Mucosa of stomach (tissue), 1 donor: ENCODE results near the gene GPATCH8.
"Not testable (repeated sequence)": the region's sequence is repeated elsewhere in the genome, so short reads cannot be mapped to it uniquely, and the experiment has no call there.

Experiments used
- H3K27me3 ChIP-seq: one replicate; pipeline ENCODE4 v1.7.0; 2013; ENCODE audit warnings: mild to moderate bottlenecking, low read length; ENCODE audit not compliant: control insufficient read depth, insufficient read depth
- H3K36me3 ChIP-seq: one replicate; pipeline ENCODE4 v1.7.0; 2013; ENCODE audit warnings: low read length; ENCODE audit not compliant: control insufficient read depth, insufficient read depth
- H3K4me1 ChIP-seq: one replicate; pipeline ENCODE4 v1.7.0; 2013; ENCODE audit warnings: mild to moderate bottlenecking, low read length; ENCODE audit not compliant: control insufficient read depth, insufficient read depth
- H3K4me3 ChIP-seq: one replicate; pipeline ENCODE4 v1.7.0; 2013; ENCODE audit warnings: low read length
- H3K9ac ChIP-seq: one replicate; pipeline ENCODE4 v1.7.0; 2013; ENCODE audit warnings: mild to moderate bottlenecking, low read length, moderate library complexity
- H3K9me3 ChIP-seq: one replicate; pipeline ENCODE4 v1.7.0; 2013; ENCODE audit warnings: mild to moderate bottlenecking, low read length, moderate library complexity; ENCODE audit not compliant: control insufficient read depth
- donor health status: Pancreatic carcinoma.

The GPATCH8 gene

GRCh38 chr17:44374306-44375195 lies 128.7 kb downstream of the GPATCH8 start:
- no peak overlapping the region for H3K4me3 ChIP-seq
- peaks cover 7% of the 10 kb centered on the region for H3K27me3 ChIP-seq
- H3K9me3 ChIP-seq, result no peaks in the 10 kb centered on the region
- H3K4me1 ChIP-seq, result no peaks in the 10 kb centered on the region
- peak overlapping the region; percentile 25 for H3K9ac ChIP-seq
- H3K36me3 ChIP-seq, result no peaks in the 10 kb centered on the region

- Histone ChIP-seq H3K36me3 (no peaks in the 10 kb centered on the region), H3K27me3 (peaks cover 9% of the 10 kb centered on the region), H3K4me1 (no peaks in the 10 kb centered on the region), H3K9ac (no peak overlapping the region), H3K4me3 (no peak overlapping the region), H3K9me3 (no peaks in the 10 kb centered on the region)
Observed at GRCh38 chr17:44372036-44372435, 131.2 kb downstream of the GPATCH8 start.

- not testable (repeated sequence) for H3K36me3 ChIP-seq, H3K4me1 ChIP-seq, H3K9ac ChIP-seq, H3K9me3 ChIP-seq, H3K4me3 ChIP-seq
- peaks cover 12% of the 10 kb centered on the region for H3K27me3 ChIP-seq
Observed at GRCh38 chr17:44369414-44370023, 133.7 kb downstream of the GPATCH8 start.

GRCh38 chr17:44368391-44369243 lies 134.6 kb downstream of the GPATCH8 start:
- not testable (repeated sequence) for H3K4me3 ChIP-seq, H3K27me3 ChIP-seq, H3K36me3 ChIP-seq, H3K9me3 ChIP-seq, H3K4me1 ChIP-seq, H3K9ac ChIP-seq

GRCh38 chr17:44367231-44367979 lies 135.8 kb downstream of the GPATCH8 start:
- Histone ChIP-seq H3K9ac (no peak overlapping the region), H3K9me3 (no peaks in the 10 kb centered on the region), H3K4me3 (no peak overlapping the region), H3K27me3 (peaks cover 19% of the 10 kb centered on the region), H3K36me3 (no peaks in the 10 kb centered on the region), H3K4me1 (no peaks in the 10 kb centered on the region)

- peaks cover 32% of the 10 kb centered on the region for H3K27me3 ChIP-seq
- H3K4me3 ChIP-seq, result not testable (repeated sequence)
Observed at GRCh38 chr17:44365051-44365450, 138.2 kb downstream of the GPATCH8 start.

GRCh38 chr17:44363613-44364159 lies 139.5 kb downstream of the GPATCH8 start, which contains the start of gene FAM171A2:
Gene FAM171A2, minus strand, starts transcription at chr17:44363853. Its CDS starts 139 bp downstream, at chr17:44363714.
- H3K4me3 ChIP-seq, result no peak within 1 kb of the TSS
- peaks cover 32% of the 10 kb centered on the region for H3K27me3 ChIP-seq
- no peaks in the 10 kb centered on the region for H3K4me1 ChIP-seq
- H3K9ac ChIP-seq, result no peak within 1 kb of the TSS
- H3K36me3 ChIP-seq, result no peaks in the 10 kb centered on the region
- H3K9me3 ChIP-seq, result no peaks in the 10 kb centered on the region

More at GRCh38 chr17:44365051-44365450, 138.2 kb downstream of the GPATCH8 start:
- H3K9me3 ChIP-seq, H3K4me1 ChIP-seq, H3K36me3 ChIP-seq, H3K9ac ChIP-seq: not testable (repeated sequence)

- Histone ChIP-seq H3K27me3 (peaks cover 32% of the 10 kb centered on the region), H3K9me3 (no peaks in the 10 kb centered on the region), H3K36me3 (no peaks in the 10 kb centered on the region), H3K9ac (no peak overlapping the region), H3K4me3 (no peak overlapping the region), H3K4me1 (no peaks in the 10 kb centered on the region)
Observed at GRCh38 chr17:44362949-44363612, 140.1 kb downstream of the GPATCH8 start.

- no peaks in the 10 kb centered on the region for H3K9me3 ChIP-seq
- H3K27me3 ChIP-seq, result peaks cover 32% of the 10 kb centered on the region
- H3K4me1 ChIP-seq, result no peaks in the 10 kb centered on the region
- H3K9ac ChIP-seq, result no peak overlapping the region
- H3K36me3 ChIP-seq, result no peaks in the 10 kb centered on the region
- H3K4me3 ChIP-seq, result no peak overlapping the region
Observed at GRCh38 chr17:44362459-44362948, 140.7 kb downstream of the GPATCH8 start.

- no peaks in the 10 kb centered on the region for H3K9me3 ChIP-seq
- no peaks in the 10 kb centered on the region for H3K4me1 ChIP-seq
- H3K9ac ChIP-seq, result no peak overlapping the region
- no peak overlapping the region for H3K4me3 ChIP-seq
- H3K27me3 ChIP-seq, result peaks cover 29% of the 10 kb centered on the region
- H3K36me3 ChIP-seq, result no peaks in the 10 kb centered on the region
Observed at GRCh38 chr17:44361292-44362260, 141.6 kb downstream of the GPATCH8 start.
